Neural progenitor cell (in vitro differentiated cells): ENCODE results near the gene CATSPERB.

Source experiments
- CTCF ChIP-seq: fragments of 200-600 bp; sonication (generic); IDR thresholded peaks from 2 replicates; pipeline ENCODE4 v1.5.1; 2017; ENCODE audit warnings: antibody characterized with exemption, mild to moderate bottlenecking
- EZH2 ChIP-seq: fragments of 200-600 bp; sonication (generic); IDR thresholded peaks from 2 replicates; pipeline ENCODE4 v1.6.1; 2017; ENCODE audit warnings: antibody characterized with exemption, mild to moderate bottlenecking, moderate library complexity
- EZH2phosphoT487 ChIP-seq: fragments of 200-600 bp; sonication (generic); IDR thresholded peaks from 2 replicates; pipeline ENCODE4 v1.6.1; 2017; ENCODE audit warnings: antibody characterized with exemption

GRCh38 chr14:91613459-91614112 is 118.3 kb downstream of the CATSPERB start:
- no peak for TF ChIP-seq CTCF
- TF ChIP-seq EZH2phosphoT487, result no peak
- TF ChIP-seq EZH2, result no peak
